ENCODE data around the gene PLPP7.
"Not testable (repeated sequence)": the region's sequence is repeated elsewhere in the genome, so short reads cannot be mapped to it uniquely, and the experiment has no call there.

Gene PLPP7

GRCh38 chr9:131337131-131337848 is 47.8 kb downstream of the PLPP7 start:
- no peak for DNase-seq

- DNase-seq, result not testable (repeated sequence)
These were observed 49.7 kb downstream of the PLPP7 start for GRCh38 chr9:131339212-131339611.

GRCh38 chr9:131344931-131345535 is 55.5 kb downstream of the PLPP7 start:
- DNase-seq, result not testable (repeated sequence)

- DNase-seq, result no peak
These were observed 57.0 kb downstream of the PLPP7 start for GRCh38 chr9:131346559-131346958.

GRCh38 chr9:131347376-131348020 is 58.0 kb downstream of the PLPP7 start:
- DNase-seq, result no peak

- DNase-seq, result no peak
These were observed 59.4 kb downstream of the PLPP7 start for GRCh38 chr9:131348631-131349521.

GRCh38 chr9:131349522-131349880 is 60.0 kb downstream of the PLPP7 start:
- DNase-seq, result no peak

GRCh38 chr9:131349881-131350563 is 60.5 kb downstream of the PLPP7 start:
- peak; percentile 87 for DNase-seq

- DNase-seq, result not testable (repeated sequence)
These were observed 67.0 kb downstream of the PLPP7 start for GRCh38 chr9:131356479-131356878.

- no peak for DNase-seq
These were observed 69.0 kb downstream of the PLPP7 start for GRCh38 chr9:131358556-131358955.
